Activated gamma-delta T cell (primary cell): ENCODE data around the gene HBE1.
"Not testable (repeated sequence)": the region's sequence is repeated elsewhere in the genome, so short reads cannot be mapped to it uniquely, and the experiment has no call there.

Experiments
- DNase-seq: peaks from one replicate; lab custom pipeline; 2025; lab: John Stamatoyannopoulos, UW

Gene HBE1

DNA sequence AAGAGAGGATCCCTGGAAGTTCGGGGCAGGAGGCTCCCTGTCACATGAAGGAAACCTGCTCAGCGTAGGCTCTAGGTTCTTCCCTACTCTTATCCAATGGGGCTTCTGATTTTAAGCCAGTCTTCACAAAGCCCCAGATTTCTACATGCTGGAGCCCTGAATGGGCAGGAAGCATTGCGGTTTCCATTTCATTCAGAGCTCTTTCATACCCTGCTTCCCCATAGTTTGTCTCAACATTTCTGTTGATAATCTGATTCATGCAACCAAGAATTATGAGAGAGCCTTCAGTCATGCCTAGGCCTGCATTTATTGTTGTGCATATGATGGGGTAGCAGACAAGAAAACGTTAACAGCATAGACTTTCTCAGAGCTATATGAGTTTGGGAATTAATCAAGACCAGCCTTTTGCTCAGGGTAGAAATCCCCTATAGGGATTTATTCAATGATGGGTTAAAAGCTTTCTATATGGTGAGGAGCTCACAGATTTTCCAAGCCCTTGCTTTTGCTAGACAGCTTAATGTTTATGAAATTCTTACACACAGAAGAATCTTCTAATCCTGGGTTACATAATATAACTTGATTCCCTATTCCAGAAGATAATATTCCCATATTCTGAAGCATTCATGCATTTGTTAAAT lies 16.1 kb upstream of the HBE1 start:
- no peak for DNase-seq

- no peak for DNase-seq
Observed at GRCh38 chr11:5284637-5285036, 14.9 kb upstream of the HBE1 start.

DNA sequence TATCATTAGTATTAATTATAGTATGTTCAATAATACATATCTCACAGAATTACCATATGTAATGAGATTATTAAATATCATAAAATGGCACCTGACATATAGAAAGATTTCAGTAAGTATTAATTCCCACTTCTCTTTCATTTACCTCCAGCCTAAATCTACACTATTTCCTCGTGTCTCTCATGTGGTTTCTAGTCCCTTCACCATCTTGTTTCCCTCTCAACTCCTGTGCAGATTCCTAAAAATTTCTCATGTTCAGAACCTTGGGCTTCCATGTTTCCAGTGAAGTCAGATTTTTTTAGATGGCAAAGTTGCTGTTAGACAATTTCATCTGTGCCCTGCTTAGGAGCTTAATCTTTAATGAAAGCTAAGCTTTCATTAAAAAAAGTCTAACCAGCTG lies 14.1 kb upstream of the HBE1 start:
- no peak for DNase-seq

- DNase-seq, result no peak
Observed at GRCh38 chr11:5283086-5283485, 13.3 kb upstream of the HBE1 start.

DNA sequence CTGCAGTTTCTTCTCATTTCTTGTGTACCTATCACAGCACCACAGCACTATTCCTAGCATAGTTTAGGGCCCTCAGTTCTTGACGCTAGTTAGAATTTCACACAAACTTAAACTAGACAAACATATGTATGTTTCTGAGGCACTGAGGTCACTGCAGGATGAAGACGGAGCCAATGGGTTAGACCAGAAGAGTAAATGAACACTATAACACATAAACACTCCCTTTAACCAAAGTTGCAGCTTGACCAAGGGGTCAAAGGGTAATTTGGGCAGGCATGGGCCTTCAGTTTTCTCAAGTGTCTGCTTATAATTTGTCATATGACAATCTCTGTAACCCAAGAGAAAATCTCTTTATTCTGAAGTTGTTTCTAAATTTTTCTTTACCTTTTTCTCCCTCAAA lies 12.9 kb upstream of the HBE1 start:
- no peak for DNase-seq

- no peak for DNase-seq
Observed at GRCh38 chr11:5281596-5281995, 11.9 kb upstream of the HBE1 start.

- DNase-seq, result no peak
Observed at GRCh38 chr11:5280582-5281102, 10.9 kb upstream of the HBE1 start.

GRCh38 chr11:5279471-5280090 lies 9.8 kb upstream of the HBE1 start:
- DNase-seq, result no peak

GRCh38 chr11:5277807-5278382 lies 8.2 kb upstream of the HBE1 start:
- no peak for DNase-seq

- DNase-seq, result no peak
Observed at GRCh38 chr11:5276697-5277096, 7.0 kb upstream of the HBE1 start.

GRCh38 chr11:5275369-5276110 lies 5.8 kb upstream of the HBE1 start:
- DNase-seq, result no peak

DNA sequence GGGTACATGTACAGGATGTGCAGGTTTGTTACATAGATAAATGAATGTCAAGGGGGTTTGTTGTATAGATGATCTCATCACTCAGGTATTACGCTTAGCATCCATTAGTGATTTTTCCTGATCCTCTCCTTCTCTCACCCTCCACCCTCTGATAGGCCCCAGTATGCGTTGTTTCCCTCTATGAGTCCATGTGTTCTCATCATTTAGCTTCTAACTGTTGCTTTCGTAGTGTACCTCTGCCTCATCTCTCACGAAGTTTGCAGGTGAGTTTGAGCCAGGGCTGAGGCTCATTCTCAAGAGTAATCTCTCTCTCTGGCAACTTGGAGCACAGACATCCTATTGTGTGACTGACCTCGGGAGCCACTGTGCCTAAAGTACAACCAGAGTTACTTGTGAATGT lies 4.7 kb upstream of the HBE1 start:
- DNase-seq, result no peak

DNA sequence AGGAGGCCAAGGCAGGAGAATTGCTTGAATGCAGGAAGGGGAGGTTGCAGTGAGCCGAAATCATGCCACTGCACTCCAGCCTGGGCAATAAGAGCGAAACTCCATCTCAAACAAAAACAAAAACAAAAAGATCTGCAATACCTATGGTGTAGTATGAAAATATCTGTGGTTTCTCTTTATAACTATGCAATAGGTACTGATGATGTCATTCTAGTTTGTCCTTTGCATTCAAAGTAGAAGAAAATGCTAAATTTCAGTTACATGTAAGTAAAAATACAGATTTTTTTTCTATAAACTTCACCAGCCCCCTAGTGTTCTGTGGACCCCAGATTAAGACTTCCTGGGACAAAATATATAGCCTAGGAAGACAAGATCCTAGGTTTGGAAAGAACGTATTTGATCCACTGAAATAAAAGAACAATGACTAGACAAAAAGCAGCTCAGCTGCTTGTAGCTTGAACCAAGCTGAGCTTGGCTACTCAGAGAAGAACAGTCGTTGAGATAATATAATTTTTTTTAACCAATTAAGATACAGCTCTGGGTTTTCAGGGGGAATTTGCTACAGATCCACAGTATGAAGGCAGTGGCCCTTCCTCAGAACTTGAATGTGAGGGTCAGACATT lies 2.8 kb upstream of the HBE1 start:
- DNase-seq, result no peak

- no peak for DNase-seq
Observed at GRCh38 chr11:5267033-5267563, 2.6 kb downstream of the HBE1 start.

DNA sequence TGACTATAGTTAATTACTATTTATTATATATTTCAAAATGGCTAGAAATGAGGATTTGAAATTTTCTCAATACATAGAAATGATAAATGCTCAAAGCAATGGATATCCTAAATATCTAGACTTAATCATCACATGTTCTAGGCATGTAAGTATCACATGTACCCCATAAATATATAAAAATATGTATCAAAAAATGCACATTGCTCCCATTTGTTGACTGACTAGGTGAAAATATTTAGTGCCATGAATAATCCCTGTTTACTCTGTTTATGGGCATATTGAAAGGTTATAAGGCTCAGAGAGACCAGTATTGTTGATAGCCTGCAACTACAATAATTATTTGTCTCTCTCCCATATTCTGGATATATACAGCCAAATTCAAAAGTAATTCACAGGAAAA lies 3.1 kb downstream of the HBE1 start:
- no peak for DNase-seq

GRCh38 chr11:5265832-5266231 lies 3.9 kb downstream of the HBE1 start:
- DNase-seq, result no peak

DNA sequence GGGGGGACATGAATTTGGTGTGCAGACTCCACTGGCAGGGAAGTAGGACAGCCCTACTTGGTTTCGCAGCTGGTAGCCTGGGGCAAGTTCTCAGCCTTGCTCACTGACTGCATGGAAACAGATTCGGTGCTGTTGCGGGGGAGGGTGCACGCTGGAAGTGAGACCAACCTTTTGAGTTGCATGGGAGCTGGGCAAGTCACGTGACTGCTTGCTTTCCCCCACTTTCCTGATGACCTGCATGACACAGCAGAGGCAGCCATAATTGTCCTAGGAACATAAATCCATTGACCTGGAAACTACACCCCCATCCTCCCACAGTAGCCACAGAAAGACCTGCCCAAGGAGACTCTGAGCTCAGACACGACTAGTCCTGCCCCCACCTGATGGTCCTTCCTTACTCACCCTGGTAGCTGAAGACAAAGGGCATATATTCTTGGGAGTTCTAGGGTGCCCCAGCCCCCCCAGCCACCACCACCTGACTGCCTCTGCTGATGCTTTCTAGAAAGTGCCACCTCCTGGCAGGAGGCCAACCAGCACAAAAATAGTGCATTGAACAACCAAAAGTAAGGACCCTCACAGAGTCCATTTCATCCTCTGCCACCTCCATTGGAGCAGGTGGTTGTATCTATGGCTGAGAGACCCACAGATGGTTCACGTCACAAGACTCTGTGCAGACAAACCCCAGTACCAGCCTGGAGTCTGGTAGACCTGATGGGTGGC lies 11.0 kb downstream of the HBE1 start:
- no peak for DNase-seq

DNA sequence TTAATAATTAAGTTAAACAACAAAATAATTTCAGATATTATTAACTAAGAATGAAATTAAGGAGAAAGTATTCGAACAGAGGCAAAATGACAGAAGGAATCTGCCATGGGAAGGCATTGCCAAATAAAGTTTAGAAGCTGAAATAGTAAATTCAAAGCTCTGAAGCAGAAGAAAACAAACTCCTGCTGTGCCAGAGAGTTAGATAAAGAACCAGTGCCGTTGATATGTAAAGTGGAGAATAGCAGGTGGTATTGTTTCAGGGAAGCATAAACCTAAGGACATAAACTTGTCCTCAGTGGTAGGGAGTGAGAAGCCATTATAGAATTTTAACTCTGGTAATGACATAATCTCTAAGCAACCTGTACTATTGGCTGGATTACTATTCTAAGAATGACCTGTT lies 12.4 kb downstream of the HBE1 start:
- DNase-seq, result no peak

- not testable (repeated sequence) for DNase-seq
Observed at GRCh38 chr11:5254646-5255413, 14.9 kb downstream of the HBE1 start, which contains the start of gene HBG2. Gene HBG2, minus strand, starts transcription at chr11:5254781. Its CDS starts 53 bp downstream, at chr11:5254728.

- DNase-seq, result not testable (repeated sequence)
Observed at GRCh38 chr11:5254023-5254422, 15.7 kb downstream of the HBE1 start.
